GM19025 (cell line): ENCODE results near the gene EFCAB8.
"Not testable (repeated sequence)": the region's sequence is repeated elsewhere in the genome, so short reads cannot be mapped to it uniquely, and the experiment has no call there.

Experiments used
- ATAC-seq: cut with Tn5 transposase; IDR thresholded peaks from one replicate; pipeline ENCODE4 v1.9.1; 2021; ENCODE audit warnings: mild to moderate bottlenecking, low read depth, moderate library complexity; ENCODE audit not compliant: unreplicated experiment

Gene EFCAB8

DNA sequence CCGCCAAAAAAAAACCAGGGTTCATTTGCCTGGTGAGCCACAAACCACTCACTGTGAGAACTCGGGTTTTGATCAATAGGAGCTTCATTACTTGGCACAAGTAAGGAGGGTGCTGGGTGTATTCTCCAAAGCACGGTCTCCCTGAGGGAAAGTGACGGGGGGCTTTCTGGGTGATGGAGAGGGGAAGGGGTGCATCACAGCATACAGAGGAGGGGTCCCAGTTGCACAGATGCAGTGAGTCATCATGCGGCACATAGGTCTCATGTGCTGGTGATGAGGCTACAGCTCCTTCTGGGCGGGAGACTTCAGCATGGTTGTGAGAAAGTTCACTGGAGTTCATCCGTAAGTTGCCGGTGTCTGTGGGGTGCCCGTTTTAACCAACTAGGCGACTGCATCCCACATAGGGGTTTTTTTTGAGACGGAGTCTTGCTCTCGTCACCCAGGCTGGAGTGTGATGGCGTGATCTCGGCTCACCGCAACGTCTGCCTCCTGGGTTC, 109.3 kb downstream of the EFCAB8 start:
- no peak for ATAC-seq

DNA sequence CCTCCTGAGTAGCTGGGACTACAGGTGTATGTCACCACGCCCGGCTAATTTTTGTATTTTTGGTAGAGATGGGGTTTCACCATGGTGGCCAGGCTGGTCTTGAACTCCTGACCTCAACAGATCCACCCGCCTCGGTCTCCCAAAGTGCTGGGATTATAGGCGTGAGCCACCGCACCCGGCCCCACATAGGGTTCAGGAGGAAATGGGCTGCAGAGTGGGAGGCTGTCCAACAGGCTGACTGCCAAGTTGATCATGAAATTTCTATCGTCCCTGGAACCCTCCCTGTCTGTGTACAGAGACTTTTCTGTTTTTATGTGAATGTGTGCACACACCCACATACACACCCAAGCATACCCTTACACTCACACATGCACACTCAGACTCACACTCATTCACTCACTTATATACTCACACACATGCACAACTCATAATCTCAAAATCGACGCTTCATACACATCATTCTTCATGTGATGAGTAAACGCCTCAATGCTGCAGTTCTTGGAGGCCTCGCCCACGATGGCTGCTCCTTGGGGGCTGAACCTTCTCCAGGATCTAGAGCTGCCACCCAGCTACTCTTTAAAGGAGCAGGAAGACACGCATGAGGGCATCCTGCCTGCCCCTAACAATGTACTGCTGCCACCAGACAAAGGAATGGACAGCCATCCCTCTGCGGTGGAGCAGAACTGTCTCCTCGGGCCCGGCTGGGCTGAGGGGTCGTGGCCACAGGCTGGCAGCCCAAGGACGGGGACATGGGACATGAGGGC, 109.9 kb downstream of the EFCAB8 start:
- no peak for ATAC-seq

DNA sequence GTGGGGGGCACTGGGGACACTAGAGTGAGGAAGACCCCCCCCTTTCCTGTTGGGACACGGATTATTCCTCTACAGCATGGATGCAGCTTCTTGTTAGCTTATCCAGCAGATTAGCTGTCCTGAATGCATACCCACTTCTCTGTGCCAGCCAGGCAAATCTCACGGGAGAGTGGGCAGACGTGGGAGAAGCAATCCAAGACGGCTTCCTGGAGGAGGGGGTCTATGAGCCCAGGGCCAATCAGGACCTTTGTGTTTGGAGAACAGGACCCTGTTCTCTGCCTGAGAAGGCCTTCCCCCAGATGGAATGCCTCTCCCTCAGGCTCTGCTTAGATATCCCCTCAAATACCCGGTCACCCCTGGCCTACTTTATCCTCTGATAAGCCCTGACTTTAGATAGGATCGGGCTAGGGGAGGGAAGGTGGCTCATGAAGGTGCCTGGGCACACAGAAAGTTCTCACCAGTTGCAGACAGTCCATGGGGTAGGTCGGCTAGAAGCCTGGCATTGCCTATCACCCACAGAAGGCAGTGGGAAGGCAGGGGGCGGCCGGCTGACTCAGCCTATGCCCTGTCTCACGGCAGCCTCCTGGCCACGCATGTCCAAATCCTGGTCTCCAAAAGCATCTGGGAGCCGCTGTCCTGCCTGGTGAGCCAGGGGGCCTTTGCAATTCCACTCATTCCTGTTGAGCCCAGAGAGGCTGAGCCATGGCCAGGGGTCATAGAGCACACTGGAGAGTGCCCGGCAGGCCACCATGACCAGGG, 110.8 kb downstream of the EFCAB8 start:
- no peak for ATAC-seq

DNA sequence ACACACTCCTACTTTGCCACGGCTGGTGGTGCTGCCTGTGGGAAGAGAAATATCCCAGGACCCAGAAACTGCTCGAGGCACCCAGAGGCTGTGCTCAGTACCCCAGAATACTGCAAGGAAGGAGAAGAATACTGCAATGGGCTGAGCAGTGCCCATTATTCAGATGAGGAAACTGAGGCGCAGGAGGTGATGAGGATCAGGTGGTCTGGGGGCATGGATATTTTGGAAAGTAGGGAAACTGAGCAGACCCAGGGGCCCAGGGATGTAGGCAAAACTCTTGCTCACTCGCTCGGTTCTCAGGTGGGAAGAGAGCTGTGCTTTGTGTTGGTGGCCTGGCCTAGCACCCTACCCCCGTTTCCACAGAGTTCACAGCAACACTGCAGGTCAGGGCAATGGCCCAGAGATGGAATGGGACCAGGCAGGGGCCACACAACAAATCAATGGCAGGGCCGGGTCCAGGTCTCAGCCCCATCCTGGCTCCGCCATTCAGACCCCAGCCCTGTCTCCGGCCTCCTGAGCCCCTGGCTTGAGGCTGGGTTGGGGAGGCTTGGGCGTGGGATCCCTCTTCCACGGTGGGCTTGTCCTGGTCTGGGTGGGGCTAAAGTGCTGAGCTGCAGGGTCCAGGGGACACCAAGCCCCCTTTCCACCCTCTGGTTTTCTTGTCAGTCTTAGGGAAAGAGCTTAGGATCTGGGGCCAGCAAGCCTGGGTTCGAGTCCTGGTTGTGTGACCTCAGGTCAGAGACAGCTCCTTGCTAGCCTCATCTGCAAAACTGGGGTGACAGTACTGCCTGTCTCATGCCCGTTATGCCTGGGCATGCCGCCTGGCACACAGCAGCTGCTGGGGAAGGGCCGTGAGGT, 111.6 kb downstream of the EFCAB8 start:
- ATAC-seq = no peak

DNA sequence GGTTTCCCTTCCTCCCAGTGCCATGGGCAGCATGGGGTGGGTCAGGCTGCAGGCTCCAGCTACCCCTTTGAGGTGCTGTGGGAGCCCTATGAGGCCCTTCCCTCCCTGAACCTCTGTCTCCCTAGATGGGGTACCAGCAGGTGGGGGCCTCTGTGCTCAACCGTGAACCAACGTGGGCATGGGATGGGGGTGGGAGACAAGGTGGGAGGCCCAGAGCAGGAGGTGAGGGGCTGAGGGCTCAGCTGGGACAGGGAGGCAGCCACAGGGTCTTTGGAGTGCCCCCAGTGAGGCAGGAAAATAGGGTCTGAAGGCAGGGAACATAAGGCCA, 112.2 kb downstream of the EFCAB8 start:
- no peak for ATAC-seq

DNA sequence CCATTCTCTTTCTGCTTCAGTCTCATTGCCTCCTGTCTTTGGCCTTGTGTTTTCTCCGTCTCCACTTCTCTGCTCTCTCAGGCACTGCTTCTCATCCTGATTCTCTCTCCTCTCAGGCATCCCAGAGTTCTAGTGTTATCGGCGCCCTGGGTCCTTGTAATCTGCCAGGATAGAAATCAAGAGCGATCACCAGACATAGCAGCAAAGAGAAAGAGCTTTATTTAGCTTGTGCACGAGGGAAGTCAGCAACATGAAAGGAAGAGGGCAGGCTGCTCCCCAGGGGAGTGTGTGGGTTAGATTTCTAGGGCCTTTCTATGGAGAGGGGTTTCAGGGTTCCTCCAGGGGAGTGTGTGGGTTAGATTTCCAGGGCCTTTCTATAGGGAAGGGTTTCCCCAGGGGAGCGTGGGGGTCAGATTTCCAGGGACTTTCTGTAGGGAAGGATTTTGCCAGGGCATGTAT, 113.0 kb downstream of the EFCAB8 start:
- ATAC-seq = peak; percentile 13

DNA sequence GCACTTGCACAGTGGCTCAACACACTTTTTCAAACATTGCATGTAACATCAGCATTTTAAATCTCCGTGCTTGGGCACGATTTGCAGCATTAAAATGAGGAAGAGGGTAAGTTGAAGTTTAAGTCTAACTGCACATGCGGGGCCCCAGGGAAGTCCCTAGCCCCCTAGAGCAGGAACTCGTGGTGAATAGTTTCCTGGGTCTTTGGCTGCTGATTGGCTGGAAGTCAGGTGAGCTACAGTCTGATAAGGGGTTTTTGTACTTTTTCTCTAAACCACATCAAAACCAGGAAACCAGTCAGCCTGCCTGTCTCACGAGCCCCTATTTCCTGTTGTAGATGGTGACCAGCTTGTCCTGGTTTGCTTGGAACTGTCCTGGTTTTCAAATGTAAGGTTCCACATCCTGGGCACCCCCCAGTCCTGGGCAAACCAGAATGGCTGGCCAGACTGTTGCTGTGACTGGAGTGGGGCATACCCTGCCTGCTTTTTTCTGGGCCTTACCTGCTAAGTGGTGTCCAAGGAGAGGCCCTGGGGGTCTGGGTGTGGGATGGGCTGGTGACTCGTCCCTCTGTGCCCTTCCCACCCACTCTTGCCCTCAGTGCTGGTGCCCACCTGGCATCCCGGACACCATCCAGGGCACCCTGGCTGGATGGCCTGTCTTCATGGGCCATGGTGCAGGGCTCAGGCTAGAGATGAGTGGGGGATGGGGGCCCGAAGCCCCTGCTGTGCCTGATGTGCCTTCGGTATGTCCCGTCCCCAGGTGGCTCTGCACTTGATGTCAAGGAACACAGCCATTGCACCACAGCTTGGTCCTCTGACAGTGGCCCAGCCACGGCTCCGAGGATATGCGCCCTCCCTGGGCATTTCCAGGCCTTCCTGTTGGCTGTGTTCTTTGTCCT, 113.7 kb downstream of the EFCAB8 start:
- peak; percentile 91 for ATAC-seq

DNA sequence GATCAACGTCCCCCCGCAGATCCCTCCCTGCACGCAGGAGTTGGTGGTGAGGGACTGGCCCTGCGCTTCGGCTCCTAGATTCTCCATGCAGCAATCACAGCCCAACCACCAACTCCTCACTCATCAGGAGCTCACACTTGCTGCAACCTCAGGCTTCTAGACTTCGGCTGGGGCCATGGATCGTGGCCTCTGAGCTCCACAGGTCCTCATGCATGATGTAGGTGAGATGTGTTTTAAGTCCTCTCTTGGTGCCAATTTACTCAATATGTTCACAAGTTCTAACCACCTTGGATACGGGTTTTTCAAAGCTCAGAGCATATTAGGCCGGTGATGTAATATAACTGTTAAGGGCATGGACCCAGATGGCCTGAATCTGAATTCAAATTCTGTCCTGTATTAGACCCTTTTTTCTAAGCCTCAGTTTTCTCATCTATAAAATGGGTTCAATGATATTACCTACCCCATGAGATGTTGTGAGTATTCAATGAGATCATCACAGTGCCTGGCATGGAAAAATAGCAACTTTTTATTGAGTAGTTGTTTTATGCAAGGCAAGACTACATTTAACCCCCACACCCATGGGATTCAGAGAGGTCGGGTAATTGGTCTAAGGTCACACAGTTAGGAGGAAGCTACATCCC, 114.5 kb downstream of the EFCAB8 start:
- no peak for ATAC-seq

DNA sequence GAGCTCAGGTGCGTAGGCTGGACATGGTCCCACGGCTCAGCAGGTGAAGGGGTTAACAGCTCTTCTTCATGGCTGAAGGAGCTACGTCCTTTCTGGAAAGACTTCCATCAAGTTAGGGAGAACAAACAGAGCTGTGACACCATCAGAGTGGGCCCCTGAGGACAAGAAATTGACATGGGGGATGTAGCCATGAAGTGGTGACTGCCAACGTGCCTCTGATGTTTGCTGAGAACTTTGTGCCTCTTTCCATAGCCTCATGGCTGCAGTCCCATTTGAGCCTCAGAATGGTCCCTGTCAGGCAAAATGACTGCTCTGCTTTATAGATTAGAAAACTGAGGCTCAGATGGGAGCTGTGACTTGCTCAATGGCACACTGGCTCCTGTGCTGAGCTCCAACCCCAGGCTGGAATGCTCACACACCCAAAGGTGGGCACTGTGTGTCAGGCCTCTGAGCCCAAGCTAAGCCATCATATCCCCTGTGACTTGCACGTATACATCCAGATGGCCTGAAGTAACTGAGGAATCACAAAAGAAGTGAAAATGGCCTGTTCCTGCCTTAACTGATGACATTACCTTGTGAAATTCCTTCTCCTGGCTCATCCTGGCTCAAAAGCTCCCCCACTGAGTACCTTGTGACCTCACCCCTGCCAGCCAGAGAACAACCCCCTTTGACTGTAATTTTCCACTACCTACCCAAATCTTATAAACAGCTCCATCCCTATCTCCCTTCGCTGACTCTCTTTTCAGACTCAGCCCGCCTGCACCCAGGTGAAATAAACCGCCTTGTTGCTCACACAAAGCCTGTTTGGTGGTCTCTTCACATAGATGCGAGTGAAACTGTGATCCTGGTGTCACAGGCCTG, 115.7 kb downstream of the EFCAB8 start:
- ATAC-seq = not testable (repeated sequence)

DNA sequence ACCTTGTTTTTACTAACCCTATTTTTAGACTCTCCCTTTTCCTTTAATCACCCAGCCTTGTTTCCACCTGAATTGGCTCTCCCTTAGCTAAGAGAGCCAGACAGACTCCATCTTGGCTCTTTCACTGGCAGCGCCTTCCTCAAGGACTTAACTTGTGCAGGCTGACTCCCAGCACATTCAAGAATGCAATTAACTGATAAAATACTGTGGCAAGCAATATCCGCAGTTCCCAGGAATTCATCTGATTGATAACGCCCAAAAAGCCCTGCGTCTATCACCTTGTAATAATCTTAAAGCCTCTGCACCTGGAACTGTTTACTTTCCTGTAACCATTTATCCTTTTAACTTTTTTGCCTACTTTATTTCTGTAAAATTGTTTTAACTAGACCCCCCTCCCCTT, 116.4 kb downstream of the EFCAB8 start:
- not testable (repeated sequence) for ATAC-seq

DNA sequence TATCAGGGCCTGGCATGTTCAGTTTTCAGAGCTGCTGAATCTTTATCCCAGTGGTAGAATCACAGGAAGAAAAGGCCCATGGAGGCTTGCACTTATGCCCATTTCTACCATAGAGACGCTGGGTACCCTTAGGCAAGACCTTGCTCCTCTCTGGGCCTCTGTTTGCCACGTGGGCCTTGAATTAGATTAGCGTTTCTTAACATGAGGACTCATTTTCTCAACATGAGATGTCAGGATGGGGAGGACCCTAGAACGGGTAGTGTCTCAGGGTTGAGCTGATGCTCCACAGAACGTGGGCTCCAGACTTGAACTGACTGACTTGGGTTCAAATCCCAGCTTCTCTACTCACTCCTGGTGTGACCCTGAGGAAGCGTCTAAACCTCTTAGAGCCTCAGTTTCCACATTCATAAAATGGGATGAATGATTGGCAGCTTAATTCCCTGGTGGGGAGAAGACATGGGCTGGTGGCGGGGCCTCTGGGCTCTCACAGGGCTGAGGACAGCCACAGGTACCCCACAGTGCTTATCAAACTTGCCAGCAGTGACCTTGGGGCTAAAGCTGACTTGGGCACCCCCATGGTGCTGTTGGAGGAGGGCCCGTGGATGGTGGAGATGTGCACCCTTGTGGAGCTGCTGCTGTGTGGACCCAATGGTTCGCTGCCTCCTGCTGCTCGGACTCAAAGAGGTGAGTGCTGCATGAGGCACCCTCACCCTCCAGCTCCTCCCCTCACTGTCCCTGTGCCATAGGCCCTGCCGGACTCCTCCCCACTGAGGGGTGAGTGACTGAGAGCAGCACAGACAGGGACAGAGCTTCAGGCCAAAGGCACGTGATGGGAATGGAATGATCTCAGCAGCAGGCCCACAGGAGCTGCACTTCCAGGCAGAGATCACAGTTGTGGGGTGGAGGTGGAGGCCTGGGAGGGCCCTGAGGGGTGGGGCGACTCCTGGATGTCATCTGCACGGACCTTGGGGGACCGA, 117.3 kb downstream of the EFCAB8 start:
- no peak for ATAC-seq

DNA sequence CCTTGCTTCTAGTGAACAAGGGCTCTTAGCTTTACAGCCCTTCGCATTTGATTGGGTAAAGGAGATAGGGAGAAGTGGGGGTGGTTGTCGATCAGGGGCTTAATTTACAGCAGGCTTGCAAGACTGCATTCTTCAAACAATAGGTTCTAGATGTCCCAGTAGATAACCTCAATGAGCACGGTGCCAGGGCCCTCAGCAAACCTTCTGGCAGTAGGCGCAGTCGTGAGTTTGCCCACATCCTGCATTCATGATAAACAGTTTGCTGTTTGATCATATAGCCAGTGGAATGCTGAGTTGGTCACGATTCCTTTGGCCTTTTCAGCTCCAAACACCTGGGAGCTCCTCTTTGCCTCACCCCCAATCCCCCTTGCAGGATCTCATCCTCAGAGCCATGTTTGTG, 118.0 kb downstream of the EFCAB8 start:
- no peak for ATAC-seq

DNA sequence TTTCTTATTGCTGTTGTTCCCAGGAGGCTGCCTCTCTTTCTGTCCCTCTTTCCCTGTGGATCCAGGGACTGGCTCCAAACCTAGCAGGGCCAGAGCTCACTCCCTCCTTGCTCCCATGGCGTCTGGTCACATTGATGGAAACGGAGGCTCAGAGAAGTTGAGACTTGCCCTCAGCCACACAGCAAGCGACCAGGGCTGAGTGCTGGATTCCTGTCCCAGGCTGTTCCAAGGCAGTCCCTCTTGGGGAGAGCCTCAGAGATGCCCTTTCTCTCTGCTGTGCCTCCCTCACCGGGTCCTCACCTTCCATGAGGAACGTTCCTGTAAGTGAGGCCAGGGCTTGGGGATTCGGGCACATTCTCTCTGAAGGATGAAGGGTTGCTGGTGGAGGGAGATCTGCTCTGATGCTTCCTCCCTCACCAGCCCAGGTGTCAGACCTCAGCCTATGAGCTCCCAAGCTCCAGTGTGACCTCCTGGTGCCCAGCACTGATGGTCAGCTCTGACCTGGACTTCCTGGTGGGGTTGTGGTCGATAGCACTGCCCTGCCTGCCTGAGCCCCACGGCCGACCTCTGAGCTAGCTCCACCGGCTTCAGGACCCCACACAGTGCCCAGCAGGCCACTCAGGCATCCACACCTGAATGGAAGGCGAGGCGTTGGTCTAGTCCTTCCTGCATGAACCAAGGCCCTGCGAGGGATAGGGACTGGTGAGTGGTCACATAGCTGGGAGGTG, 118.7 kb downstream of the EFCAB8 start:
- ATAC-seq = no peak

DNA sequence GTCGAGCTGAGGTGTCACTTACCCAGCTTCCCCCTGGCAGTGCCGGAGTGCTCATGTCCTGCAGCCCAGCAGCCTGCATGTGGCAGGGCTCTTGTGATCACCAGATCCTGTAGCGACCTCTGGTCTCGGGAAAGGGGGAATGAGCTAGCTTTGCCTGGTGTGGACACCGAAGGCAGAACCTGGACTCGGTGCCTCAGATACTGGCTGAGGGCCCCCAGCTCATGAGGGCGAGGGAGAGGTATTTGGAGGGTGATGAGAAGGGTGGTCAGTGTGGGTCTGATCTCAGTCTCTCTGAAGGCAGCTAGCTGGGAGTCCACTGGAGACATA, 119.2 kb downstream of the EFCAB8 start:
- no peak for ATAC-seq

DNA sequence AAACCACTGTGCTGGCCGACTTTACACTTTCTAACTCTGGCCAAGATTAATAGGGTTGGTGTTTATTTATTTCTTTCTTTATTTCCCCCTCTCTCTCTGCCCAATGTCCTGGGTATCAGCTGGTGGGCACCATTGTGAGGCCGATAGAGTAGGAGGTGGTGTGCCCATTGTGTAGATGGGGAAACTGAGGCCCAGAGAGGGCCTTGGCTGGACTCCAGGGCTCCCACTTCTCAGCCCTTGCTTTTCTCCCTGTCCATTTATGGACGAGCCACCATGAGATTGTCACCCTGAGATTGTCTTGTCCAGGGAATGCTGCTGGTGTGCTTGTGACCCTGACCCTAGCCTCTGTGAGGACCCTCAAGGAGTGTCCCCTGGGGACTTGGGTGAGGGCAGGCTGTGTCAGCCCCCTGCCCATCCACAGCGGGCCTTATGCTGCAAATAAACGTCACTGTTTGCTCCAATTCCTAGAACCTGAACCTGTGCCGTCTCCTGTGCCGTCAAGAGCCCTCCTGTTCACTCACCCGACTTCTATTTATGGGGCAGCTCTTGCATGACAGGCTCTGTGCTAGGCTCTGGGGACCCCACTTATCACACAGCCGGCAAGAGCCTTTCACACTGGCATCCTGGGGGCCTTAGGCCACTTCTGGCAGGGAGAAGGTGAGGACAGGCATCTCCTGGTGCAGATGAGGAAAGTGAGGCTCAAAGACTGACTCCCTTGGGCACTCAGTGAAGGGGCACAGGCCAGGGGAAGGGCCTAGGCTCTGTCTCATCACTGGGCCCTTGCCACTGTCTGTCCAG, 120.7 kb downstream of the EFCAB8 start:
- no peak for ATAC-seq
